Cerebellar cortex (tissue), 1 donor: Measurements from ENCODE around the gene CLIP1.

ENCODE experiments used
- DNase-seq: peaks from one replicate; pipeline ENCODE4 v3.0.0-alpha.2; 2015; ENCODE audit warnings: low spot score

The CLIP1 gene

GRCh38 chr12:122245553-122245952 is 176.9 kb downstream of the CLIP1 start:
- no peak for DNase-seq

GRCh38 chr12:122244565-122245371 is 177.7 kb downstream of the CLIP1 start:
- no peak for DNase-seq

- DNase-seq: no peak
Measured at GRCh38 chr12:122243965-122244364, 178.5 kb downstream of the CLIP1 start.

GRCh38 chr12:122238861-122239260 is 183.6 kb downstream of the CLIP1 start:
- DNase-seq: no peak

GRCh38 chr12:122235741-122236140 is 186.7 kb downstream of the CLIP1 start:
- DNase-seq: no peak

- DNase-seq: no peak
Measured at GRCh38 chr12:122232691-122233090, 189.8 kb downstream of the CLIP1 start.

GRCh38 chr12:122230798-122231197 is 191.7 kb downstream of the CLIP1 start:
- no peak for DNase-seq

GRCh38 chr12:122228092-122228491 is 194.4 kb downstream of the CLIP1 start:
- no peak for DNase-seq

- no peak for DNase-seq
Measured at GRCh38 chr12:122227341-122227740, 195.1 kb downstream of the CLIP1 start.

GRCh38 chr12:122226366-122227125 is 195.9 kb downstream of the CLIP1 start:
- DNase-seq: no peak

- DNase-seq: peak; percentile 99
Measured at GRCh38 chr12:122225683-122226365, 196.6 kb downstream of the CLIP1 start, which contains the start of gene DIABLO. Gene DIABLO, minus strand, starts transcription at chr12:122226052. Its CDS starts 38 bp downstream, at chr12:122226014.
